Panc1 (cell line): ENCODE results near the gene ALG9.

ENCODE experiments used
- CTCF ChIP-seq: fragments of 450-650 bp; IDR thresholded peaks from 2 replicates; pipeline ENCODE4 v1.5.1; 2017; ENCODE audit warnings: mild to moderate bottlenecking
- POLR2AphosphoS5 ChIP-seq: IDR thresholded peaks from 2 replicates; pipeline ENCODE4 v1.6.1; 2012; ENCODE audit warnings: mild to moderate bottlenecking, low read depth, low read length, moderate library complexity
- SIN3A ChIP-seq: IDR thresholded peaks from 2 replicates; pipeline ENCODE4 v1.6.1; 2012; ENCODE audit warnings: low read depth, mild to moderate bottlenecking, low read length, moderate library complexity, borderline replicate concordance; ENCODE audit not compliant: insufficient read depth

GRCh38 chr11:111836721-111837120, 34.7 kb downstream of the ALG9 start:
- TF ChIP-seq CTCF (no peak), SIN3A (no peak), POLR2AphosphoS5 (no peak)
